ENCODE data around the gene ZBTB24.

GRCh38 chr6:109447878-109448555, 35.0 kb downstream of the ZBTB24 start:
- TF ChIP-seq CTCF (IDR thresholded peaks at IDR 0.05) (no peak), ZFX (IDR thresholded peaks at IDR 0.05; ENCODE audit: borderline replicate concordance) (no peak)

All from 22Rv1 (cell line).